22Rv1 (cell line): ENCODE data around the gene MFAP4.

Experiments used
- H3K27ac ChIP-seq: fragments of 450-650 bp; 2 replicates; pipeline ENCODE4 v1.5.1; 2017
- CTCF ChIP-seq: fragments of 450-650 bp; IDR thresholded peaks from 2 replicates; pipeline ENCODE4 v1.5.1; 2017; ENCODE audit warnings: mild to moderate bottlenecking
- ZFX ChIP-seq: fragments of 450-650 bp; IDR thresholded peaks from 2 replicates; pipeline ENCODE4 v1.6.1; 2017; ENCODE audit warnings: antibody characterized with exemption, borderline replicate concordance

MFAP4 gene

GRCh38 chr17:19341641-19342610 lies 45.1 kb downstream of the MFAP4 start:
- no peak overlapping the region for H3K27ac ChIP-seq
- TF ChIP-seq ZFX (no peak), CTCF (no peak)

GRCh38 chr17:19341211-19341631 lies 45.8 kb downstream of the MFAP4 start:
- no peak for TF ChIP-seq ZFX
- TF ChIP-seq CTCF: no peak
- no peak overlapping the region for H3K27ac ChIP-seq

GRCh38 chr17:19339341-19339815 lies 47.6 kb downstream of the MFAP4 start:
- no peak for TF ChIP-seq ZFX
- H3K27ac ChIP-seq: no peak overlapping the region

GRCh38 chr17:19338031-19338990 lies 48.7 kb downstream of the MFAP4 start:
- TF ChIP-seq ZFX (no peak), CTCF (peak; percentile 62)
- no peak overlapping the region for H3K27ac ChIP-seq

GRCh38 chr17:19337712-19338023 lies 49.3 kb downstream of the MFAP4 start:
- TF ChIP-seq CTCF (no peak), ZFX (no peak)
- no peak overlapping the region for H3K27ac ChIP-seq

- H3K27ac ChIP-seq: no peak overlapping the region
- TF ChIP-seq CTCF: no peak
- TF ChIP-seq ZFX: no peak
These were observed 49.9 kb downstream of the MFAP4 start for GRCh38 chr17:19336938-19337711.
